Mesendoderm (in vitro differentiated cells): ENCODE measurements around the gene BTD.

Experiments
- DNase-seq: peaks from one replicate; pipeline ENCODE4 v3.0.0; 2013
- H2AK5ac ChIP-seq: 2 replicates; pipeline ENCODE4 v1.6.1; 2013; ENCODE audit warnings: low read length, inconsistent platforms
- H2BK120ac ChIP-seq: 2 replicates; pipeline ENCODE4 v1.6.1; 2013; ENCODE audit warnings: low read depth, mild to moderate bottlenecking, low read length, moderate library complexity, mixed read lengths
- H2BK15ac ChIP-seq: replicated peaks from 2 replicates; pipeline ENCODE4 v1.6.1; 2013; ENCODE audit warnings: low read depth, mild to moderate bottlenecking, moderate library complexity
- H2BK5ac ChIP-seq: 2 replicates; pipeline ENCODE4 v1.6.1; 2013; ENCODE audit warnings: low read length, inconsistent platforms
- H3K18ac ChIP-seq: 2 replicates; pipeline ENCODE4 v1.6.1; 2013; ENCODE audit warnings: mild to moderate bottlenecking, low read length, mixed read lengths
- H3K23ac ChIP-seq: one replicate; pipeline ENCODE4 v1.6.1; 2013; ENCODE audit warnings: low read length
- H3K27ac ChIP-seq: 2 replicates; pipeline ENCODE4 v1.5.1; 2013; ENCODE audit warnings: low read depth, mild to moderate bottlenecking, inconsistent platforms, low read length, moderate library complexity
- H3K27me3 ChIP-seq: 2 replicates; pipeline ENCODE4 v1.6.1; 2013; ENCODE audit warnings: low read length, control low read depth, mild to moderate bottlenecking, inconsistent platforms; ENCODE audit not compliant: insufficient read depth, poor library complexity
- H3K36me3 ChIP-seq: 2 replicates; pipeline ENCODE4 v1.6.1; 2013; ENCODE audit warnings: low read length, inconsistent platforms; ENCODE audit not compliant: control insufficient read depth, insufficient read depth
- H3K4ac ChIP-seq: one replicate; pipeline ENCODE4 v1.6.1; 2013; ENCODE audit warnings: low read depth, mild to moderate bottlenecking, low read length, moderate library complexity
- H3K4me1 ChIP-seq: 2 replicates; pipeline ENCODE4 v1.6.1; 2013; ENCODE audit warnings: low read depth, low read length, inconsistent platforms; ENCODE audit not compliant: control insufficient read depth
- H3K4me2 ChIP-seq: 2 replicates; pipeline ENCODE4 v1.6.1; 2013; ENCODE audit warnings: low read length
- H3K4me3 ChIP-seq: 2 replicates; pipeline ENCODE4 v1.5.1; 2013; ENCODE audit warnings: mild to moderate bottlenecking, low read length
- H3K56ac ChIP-seq: one replicate; pipeline ENCODE4 v1.6.1; 2013; ENCODE audit warnings: low read length
- H3K79me1 ChIP-seq: 2 replicates; pipeline ENCODE4 v1.6.1; 2013; ENCODE audit warnings: low read length, inconsistent platforms
- H3K79me2 ChIP-seq: 2 replicates; pipeline ENCODE4 v1.6.1; 2013; ENCODE audit warnings: mild to moderate bottlenecking, low read length; ENCODE audit not compliant: control insufficient read depth, insufficient read depth
- H3K9ac ChIP-seq: 2 replicates; pipeline ENCODE4 v1.6.1; 2013; ENCODE audit warnings: low read length, inconsistent platforms
- H4K5ac ChIP-seq: one replicate; pipeline ENCODE4 v1.6.1; 2013; ENCODE audit warnings: low read length
- H4K8ac ChIP-seq: one replicate; pipeline ENCODE4 v1.6.1; 2013; ENCODE audit warnings: low read depth, mild to moderate bottlenecking, control low read depth, low read length, moderate library complexity
- WGBS: extraction: QIAGEN DNeasy Blood & Tissue Kit; methylation state at CpG from one replicate; pipeline ENCODE4 v1.1.7; 2013; ENCODE audit warnings: low lambda C conversion rate, missing lambda C conversion rate; ENCODE audit not compliant: insufficient coverage; ENCODE audit errors: extremely low coverage; 5-methylcytosine and 5-hydroxymethylcytosine counted together

Gene BTD

DNA sequence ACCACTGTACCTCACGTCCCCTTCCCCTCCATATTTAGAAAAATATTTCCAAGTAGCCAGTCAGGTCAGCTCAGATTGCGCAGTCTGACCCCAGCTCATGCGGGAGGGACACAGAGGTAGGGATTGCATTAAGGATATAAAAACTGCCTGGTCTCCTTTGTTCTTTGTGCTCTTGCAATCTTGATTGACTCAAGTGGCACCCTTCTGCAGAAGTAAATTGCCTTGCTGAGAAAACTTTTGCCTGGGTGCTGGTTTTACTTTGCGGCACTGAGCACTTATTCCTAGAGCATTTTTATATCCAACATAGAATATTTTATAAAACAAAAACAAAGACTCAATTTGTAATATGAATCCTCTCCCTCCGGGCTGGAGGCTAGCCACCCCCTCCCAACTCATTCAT lies 54.8 kb downstream of the BTD start:
- Histone ChIP-seq H3K4me2 (no peak overlapping the region), H3K27me3 (no peaks in the 10 kb centered on the region), H3K9ac (no peak overlapping the region), H3K18ac (no peak overlapping the region), H3K4ac (no peak overlapping the region), H3K79me2 (no peaks in the 10 kb centered on the region), H3K56ac (no peak overlapping the region), H3K79me1 (no peaks in the 10 kb centered on the region), H2AK5ac (no peak overlapping the region), H3K4me3 (no peak overlapping the region), H3K36me3 (no peaks in the 10 kb centered on the region), H3K4me1 (no peaks in the 10 kb centered on the region), H3K23ac (no peak overlapping the region), H2BK5ac (no peak overlapping the region), H4K8ac (no peak overlapping the region), H4K5ac (no peak overlapping the region), H3K27ac (no peak overlapping the region), H2BK15ac (no peak overlapping the region), H2BK120ac (no peak overlapping the region)
- no peak for DNase-seq
- no CpG with 5 or more reads among the region's 5 CpGs for WGBS

DNA sequence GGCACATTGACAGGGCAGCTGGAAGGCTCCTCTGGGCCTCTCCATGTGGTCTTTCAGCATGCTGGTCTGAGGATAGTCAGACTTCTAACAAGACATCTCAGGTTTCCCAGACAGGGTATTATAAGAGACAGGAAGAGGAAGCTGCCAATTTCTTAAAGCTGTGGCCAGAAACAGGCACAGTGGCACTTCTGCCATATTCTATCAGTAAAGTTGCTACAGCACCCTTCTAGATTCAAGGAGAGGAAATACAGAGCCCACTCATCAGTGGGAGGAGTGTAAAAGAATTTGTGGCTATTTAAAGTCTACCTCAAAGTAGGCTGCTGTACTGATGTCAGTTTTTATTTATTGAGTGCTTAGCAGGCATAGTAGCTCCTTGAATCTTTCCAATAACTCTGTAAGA lies 55.5 kb downstream of the BTD start:
- Histone ChIP-seq H3K23ac (no peak overlapping the region), H2BK5ac (no peak overlapping the region), H3K27me3 (no peaks in the 10 kb centered on the region), H3K36me3 (no peaks in the 10 kb centered on the region), H4K5ac (no peak overlapping the region), H2BK15ac (no peak overlapping the region), H2BK120ac (no peak overlapping the region), H3K4me1 (no peaks in the 10 kb centered on the region), H3K4me3 (no peak overlapping the region), H3K9ac (no peak overlapping the region), H4K8ac (no peak overlapping the region), H3K18ac (no peak overlapping the region), H3K56ac (no peak overlapping the region), H3K4ac (no peak overlapping the region), H3K27ac (no peak overlapping the region), H3K79me2 (no peaks in the 10 kb centered on the region), H3K4me2 (no peak overlapping the region), H3K79me1 (no peaks in the 10 kb centered on the region), H2AK5ac (no peak overlapping the region)
- DNase-seq = no peak

DNA sequence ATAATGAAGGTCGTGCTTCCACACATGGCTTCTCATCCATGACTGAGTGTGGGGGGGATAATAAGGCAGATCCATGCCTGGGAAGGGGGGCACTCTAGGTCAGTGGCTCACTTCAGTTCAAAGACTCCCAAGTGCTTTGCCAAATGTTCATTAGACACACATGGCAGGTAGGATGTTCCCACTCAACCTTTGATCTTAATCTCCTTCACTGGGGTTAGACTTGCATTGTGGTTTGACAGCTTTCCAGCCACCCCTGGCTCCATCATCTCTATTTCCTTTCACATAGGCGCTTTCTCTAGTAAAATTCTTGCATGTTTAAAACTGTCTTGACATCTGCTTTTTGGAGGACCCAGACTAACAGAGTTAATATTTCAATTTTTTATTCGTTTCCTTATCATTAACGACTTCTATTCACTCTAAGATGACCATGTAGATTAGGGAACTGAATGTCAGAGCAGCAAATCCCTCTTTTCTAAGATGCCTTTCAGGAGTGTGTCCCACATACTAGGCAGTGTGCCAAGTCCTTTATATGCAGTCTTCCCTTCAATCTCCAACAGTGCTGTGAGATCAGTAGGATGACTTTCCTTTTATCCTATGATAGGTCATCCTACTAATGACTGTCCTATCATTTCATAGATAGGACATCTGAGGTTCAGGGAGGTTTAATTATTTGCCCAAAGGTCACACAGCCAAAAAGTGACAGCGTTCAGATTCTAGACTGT lies 57.9 kb downstream of the BTD start:
- Histone ChIP-seq H4K5ac (no peak overlapping the region), H3K9ac (no peak overlapping the region), H3K4me2 (no peak overlapping the region), H3K79me1 (no peaks in the 10 kb centered on the region), H3K4me3 (no peak overlapping the region), H2BK5ac (no peak overlapping the region), H3K36me3 (no peaks in the 10 kb centered on the region), H2BK120ac (no peak overlapping the region), H3K18ac (no peak overlapping the region), H3K27me3 (no peaks in the 10 kb centered on the region), H2AK5ac (no peak overlapping the region), H3K79me2 (no peaks in the 10 kb centered on the region), H3K23ac (no peak overlapping the region), H2BK15ac (no peak overlapping the region), H3K56ac (no peak overlapping the region), H3K4ac (no peak overlapping the region), H4K8ac (no peak overlapping the region), H3K4me1 (no peaks in the 10 kb centered on the region), H3K27ac (no peak overlapping the region)
- no peak for DNase-seq
- no CpG with 5 or more reads among the region's 5 CpGs for WGBS

DNA sequence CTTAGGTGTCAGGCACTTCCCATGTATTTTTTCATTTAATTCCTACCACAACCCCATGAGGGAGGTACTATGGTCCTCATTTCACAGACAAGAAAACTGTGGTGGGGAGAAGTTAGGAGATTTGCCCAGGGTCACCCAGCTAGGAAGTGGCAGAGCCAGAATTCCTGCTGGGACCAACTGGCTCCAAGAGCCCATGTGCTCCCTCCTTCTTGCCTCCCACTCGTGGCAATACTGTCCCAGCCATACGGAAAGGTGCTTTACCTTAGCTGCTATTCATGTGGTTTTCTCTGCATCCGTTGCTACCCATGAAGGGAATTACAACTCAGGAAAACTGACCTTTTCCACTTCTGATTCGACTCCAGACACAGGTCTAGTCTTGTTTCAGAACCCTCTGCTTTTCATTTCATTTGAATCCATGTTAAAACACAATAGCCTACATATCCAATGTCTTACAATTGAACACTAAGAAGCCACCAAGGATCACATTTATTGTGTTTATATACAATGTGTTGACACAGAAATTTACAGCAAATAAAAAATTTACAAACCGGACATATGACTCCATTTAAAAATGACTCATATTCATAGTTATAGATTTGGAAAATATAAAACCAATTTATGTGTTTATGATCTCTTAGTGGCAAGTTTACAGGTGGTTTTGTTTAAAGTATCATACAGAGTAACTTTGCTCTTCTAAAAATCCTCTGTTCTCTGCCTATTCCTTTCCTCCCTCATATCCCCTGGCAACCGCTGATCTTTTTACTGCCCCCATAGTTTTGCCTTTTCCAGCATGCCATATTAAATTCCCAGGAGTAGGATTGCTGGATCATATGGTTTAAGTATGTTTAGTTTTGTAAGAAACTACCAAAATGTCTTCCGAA lies 58.8 kb downstream of the BTD start:
- H4K8ac ChIP-seq = no peak overlapping the region
- no peak overlapping the region for H3K4me2 ChIP-seq
- no peak overlapping the region for H3K4me3 ChIP-seq
- WGBS = no CpG with 5 or more reads among the region's 7 CpGs
- no peak overlapping the region for H3K9ac ChIP-seq
- H3K4ac ChIP-seq = no peak overlapping the region
- no peak overlapping the region for H3K56ac ChIP-seq
- H4K5ac ChIP-seq = no peak overlapping the region
- no peak overlapping the region for H2BK5ac ChIP-seq
- DNase-seq = no peak
- no peaks in the 10 kb centered on the region for H3K36me3 ChIP-seq
- H2AK5ac ChIP-seq = no peak overlapping the region
- no peaks in the 10 kb centered on the region for H3K79me2 ChIP-seq
- H3K23ac ChIP-seq = no peak overlapping the region
- H2BK15ac ChIP-seq = no peak overlapping the region
- no peak overlapping the region for H2BK120ac ChIP-seq
- no peaks in the 10 kb centered on the region for H3K79me1 ChIP-seq
- no peak overlapping the region for H3K18ac ChIP-seq
- H3K27ac ChIP-seq = no peak overlapping the region
- no peaks in the 10 kb centered on the region for H3K4me1 ChIP-seq
- H3K27me3 ChIP-seq = no peaks in the 10 kb centered on the region

DNA sequence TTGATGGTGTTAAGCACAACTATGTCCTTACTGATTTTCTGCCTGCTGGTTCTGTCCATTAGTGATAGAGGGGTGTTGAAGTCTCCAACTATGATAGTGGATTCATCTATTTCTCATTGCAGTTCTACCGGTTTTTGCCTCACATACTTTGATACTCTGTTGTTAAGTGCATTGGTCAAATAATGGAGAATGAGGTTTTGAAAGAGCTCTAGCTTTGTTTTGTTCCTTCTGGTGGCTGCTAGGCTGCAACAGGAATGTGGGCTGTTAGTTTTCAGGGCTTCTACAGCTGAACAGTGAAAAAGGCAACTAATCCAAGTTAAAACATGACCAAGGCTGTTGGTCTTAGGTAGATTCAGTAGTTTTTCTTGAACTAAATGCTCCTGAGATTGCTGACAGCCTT lies 62.6 kb downstream of the BTD start:
- no peak overlapping the region for H3K56ac ChIP-seq
- no peak overlapping the region for H3K4me2 ChIP-seq
- no peak overlapping the region for H3K9ac ChIP-seq
- H3K79me1 ChIP-seq = no peaks in the 10 kb centered on the region
- H2BK15ac ChIP-seq = no peak overlapping the region
- H3K79me2 ChIP-seq = no peaks in the 10 kb centered on the region
- no peaks in the 10 kb centered on the region for H3K36me3 ChIP-seq
- no peak for DNase-seq
- no peak overlapping the region for H2BK5ac ChIP-seq
- H3K27ac ChIP-seq = no peak overlapping the region
- no CpG with 5 or more reads among the region's 1 CpG for WGBS
- H3K23ac ChIP-seq = no peak overlapping the region
- H3K18ac ChIP-seq = no peak overlapping the region
- no peak overlapping the region for H3K4me3 ChIP-seq
- no peak overlapping the region for H2AK5ac ChIP-seq
- no peak overlapping the region for H3K4ac ChIP-seq
- H3K27me3 ChIP-seq = no peaks in the 10 kb centered on the region
- H4K8ac ChIP-seq = no peak overlapping the region
- no peak overlapping the region for H2BK120ac ChIP-seq
- no peaks in the 10 kb centered on the region for H3K4me1 ChIP-seq
- H4K5ac ChIP-seq = no peak overlapping the region
